ENCODE measurements around the gene CAST.

Gene CAST

GRCh38 chr5:96648023-96648422 is 14.2 kb upstream of the CAST start:
- no peak for DNase-seq

DNA sequence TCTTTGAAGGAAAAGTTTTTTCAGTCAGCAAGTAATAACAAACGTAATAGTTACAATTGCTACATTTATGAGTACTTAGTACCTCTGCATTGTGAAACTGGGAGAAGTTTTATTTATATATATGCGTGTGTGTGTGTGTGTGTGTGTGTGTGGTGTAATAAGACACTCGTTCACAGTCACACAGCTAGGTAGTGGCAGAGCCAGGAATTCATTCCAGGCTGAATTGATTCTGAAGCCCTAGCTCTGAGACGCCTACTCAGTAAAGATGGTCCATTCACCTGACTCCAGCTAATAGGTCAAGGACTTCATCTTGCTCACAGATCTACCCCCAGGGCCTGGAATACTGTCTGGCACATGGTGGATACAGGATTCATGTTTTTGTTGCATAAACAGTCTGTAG is 13.6 kb upstream of the CAST start:
- DNase-seq: no peak

DNA sequence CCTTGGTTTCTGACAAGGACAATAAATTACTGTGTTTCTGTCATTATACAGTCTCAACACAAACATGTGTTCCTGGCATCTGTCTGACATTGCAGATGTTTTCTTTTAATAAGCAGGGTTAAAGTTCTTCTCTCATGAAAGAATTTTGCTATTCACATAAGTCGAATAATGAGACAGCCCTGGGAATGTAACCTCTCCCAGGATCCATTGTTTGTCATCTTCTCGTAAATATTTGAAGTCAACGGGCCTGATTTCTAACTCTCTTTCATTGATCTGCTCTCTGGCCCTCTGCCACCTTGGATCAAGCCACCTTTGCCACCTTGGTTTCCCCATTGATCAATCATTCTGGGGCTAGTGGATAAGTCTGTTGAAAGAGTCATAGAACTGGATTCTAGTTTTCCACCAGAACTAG is 12.9 kb upstream of the CAST start:
- DNase-seq: no peak

DNA sequence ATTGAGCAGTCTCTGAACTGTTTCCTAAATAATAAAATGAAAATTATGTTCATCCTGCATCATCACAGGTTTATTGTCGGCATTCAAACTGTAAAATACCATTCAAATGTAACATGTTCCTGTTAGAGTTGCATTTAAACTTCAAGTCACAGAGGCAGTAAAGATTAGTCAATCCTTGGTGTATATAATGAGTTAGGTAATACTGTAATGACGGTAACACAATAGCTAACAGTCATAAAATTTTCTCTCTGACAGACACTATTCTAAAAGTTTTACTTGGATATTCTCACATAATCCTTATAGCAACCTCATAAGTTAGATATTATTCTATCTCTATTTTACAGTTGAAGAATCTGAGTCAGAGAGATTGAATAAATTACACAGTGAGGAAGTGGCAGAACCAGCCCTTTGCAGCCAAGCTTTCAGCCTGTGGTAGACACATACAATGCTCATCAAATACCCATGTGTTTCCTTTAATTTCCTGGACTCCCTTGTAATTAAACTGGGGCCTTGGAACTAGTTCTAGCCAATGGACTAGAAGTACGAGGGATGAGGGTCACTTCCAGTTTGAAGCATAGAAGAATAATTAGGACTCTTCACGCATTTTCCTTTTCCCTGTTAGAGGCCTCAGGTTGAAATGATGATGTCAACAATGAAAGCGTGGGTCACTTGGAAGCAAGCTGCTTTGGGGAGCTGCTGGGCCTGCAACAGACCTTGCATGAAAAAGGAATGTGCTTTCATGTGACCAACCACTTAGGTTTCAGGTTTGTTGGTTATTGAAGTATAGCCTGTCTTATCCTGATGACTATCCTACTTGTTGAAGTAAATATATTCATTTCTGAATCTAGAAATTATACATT is 12.3 kb upstream of the CAST start:
- DNase-seq: no peak

GRCh38 chr5:96651047-96651446 is 11.1 kb upstream of the CAST start:
- no peak for DNase-seq

- DNase-seq: no peak
Measured at GRCh38 chr5:96651948-96652753, 10.0 kb upstream of the CAST start.

DNA sequence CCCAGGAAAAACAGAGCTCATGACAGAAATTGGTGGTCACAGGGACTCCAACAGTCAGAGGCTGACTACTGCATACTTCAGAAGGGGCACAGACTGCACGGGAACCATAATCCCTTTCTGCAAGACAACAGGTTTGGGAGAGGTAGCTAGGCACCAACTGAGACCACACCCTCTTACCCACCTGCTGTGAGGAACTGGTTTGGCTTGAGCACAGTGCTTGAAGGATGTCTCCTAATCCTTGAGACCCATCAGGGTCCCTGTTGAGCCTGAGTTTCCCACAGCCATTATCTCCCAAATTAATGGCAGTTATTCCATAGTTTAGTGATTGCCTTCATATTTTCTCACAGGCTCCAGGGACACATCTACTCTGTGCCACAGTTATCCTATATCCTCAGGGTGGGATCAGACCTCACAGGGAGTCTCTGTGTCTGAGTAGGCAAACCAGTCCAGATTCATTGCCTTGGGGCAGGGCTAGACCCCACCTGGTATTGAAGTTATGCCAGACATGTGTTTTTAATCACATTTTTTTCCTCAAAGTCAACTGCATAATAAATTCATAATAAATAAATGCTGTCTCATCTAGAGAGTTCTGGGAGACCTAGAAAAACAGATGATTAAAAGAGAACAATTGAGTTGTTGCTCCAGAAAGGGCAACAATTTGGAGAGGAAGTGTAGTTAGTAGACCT is 9.3 kb upstream of the CAST start:
- DNase-seq: no peak

- DNase-seq: no peak
Measured at GRCh38 chr5:96654209-96654608, 8.0 kb upstream of the CAST start.

DNA sequence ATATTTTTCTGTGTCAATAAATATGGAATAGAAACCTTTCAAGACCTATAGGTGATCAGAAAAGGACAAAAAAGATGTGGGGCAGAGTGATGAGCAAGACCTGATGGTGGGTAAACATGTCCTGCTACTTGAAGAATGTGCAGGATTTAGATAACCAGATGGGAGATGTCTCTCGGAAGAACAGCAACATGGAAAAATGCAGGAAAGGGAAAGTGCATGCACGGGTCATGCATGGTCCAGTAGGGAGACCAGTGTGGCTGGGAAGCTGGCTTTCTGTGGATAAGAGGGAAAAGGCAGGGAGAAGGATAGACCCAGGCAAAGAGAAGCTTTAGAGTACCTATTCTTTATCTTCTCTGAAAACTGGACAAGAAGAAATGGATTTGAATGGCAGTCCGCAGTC is 7.1 kb upstream of the CAST start:
- no peak for DNase-seq

DNA sequence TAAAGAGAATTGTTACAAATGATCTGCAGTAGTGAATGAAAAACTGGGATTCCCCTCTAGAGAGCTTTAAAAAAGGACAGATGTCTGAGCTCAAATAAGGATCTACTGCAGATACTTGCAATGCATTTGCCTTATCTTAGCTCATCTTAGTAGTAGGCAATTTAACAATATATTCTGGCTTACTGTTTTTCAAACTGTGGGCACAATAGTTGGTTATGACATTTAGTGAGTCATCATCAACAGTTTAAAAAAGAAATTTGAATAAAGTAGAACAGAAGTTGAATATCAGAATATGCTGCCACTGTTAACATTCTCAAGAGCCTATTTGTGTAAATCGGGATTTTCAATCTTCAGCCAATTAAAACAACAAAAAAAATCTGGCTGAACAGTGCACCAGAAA is 6.7 kb upstream of the CAST start:
- no peak for DNase-seq

GRCh38 chr5:96657068-96657467 is 5.1 kb upstream of the CAST start:
- DNase-seq: no peak

DNA sequence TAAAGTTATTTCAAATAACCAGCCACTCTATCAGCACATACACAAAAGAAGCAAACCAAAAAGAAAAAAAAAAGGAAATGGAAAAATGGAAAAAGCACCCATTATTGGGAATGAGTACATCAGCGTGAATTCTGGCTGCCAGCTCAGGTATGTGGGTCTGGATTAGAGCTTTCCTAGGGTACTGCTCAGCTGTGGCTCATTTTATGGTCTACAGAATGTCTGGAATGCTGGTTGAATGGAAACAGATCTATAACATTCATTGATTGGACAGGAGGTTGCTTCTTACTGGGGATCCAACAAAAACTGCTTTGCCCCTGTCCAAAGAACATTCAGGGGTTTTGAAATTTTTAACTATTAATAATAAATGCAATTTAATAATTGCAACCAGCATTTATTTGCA is 3.9 kb upstream of the CAST start:
- no peak for DNase-seq

- no peak for DNase-seq
Measured at GRCh38 chr5:96659170-96659569, 3.0 kb upstream of the CAST start.

- DNase-seq: no peak
Measured at GRCh38 chr5:96660971-96661854, 963 bp upstream of the CAST start.

DNA sequence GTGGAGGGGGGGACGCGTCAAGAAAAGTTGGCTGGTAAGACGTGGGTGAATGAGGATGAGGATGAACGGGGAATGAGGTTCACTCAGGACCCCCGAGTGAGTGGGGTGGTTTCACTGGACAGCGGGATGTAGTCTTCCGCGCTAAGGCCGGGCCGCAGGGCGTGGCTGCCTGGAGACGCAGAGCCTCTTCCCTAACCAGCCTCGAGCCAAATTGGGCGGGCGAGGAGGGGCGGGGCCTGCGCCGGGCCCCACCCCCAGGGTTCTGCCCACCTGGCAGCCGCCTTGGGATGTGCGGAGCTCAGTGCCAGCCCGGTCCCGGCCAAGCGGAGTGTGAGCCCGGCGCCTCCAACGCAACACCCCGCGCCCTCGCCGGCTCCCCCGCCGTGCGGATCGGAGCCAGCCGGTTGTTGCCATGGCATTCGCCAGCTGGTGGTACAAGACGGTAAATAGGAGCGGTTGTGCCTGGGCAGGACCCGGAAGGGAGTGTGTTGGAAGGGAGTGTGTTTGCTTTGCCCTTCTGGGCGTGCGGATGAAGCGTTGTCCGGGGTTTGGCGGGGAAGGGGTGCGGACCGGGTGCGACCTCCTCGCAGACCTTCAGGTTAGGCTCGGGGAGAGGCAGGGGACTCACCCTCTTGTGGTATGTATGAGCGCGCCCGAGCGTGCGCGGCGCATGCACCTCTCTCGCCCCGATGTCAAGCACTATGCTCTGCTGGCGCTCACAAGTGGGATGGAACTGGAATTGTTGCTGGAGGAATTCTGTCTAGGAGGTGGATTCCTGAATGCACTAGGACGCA is 746 bp downstream of the CAST start:
- peak; percentile 75 for DNase-seq

- no peak for DNase-seq
Measured at GRCh38 chr5:96663608-96664007, 1.4 kb downstream of the CAST start.

DNA sequence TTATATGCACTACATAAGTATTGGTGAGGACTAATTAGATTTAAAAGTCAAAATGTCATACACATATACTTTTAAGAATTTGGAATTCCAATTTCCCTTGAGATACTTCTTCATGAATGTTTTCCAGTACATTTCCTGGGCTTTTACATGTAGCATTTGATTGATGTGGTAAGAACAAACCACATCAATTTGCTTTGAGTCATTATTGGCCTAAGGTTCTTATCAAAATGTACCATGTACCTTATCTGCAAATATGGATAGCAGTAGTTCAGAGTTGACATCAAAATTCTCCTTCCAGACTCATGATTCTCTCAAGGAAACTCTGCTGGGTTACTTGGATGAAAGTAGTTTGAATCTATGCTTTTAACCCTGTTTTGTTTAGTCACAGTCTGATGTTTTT is 2.5 kb downstream of the CAST start:
- DNase-seq: no peak

- no peak for DNase-seq
Measured at GRCh38 chr5:96668725-96669124, 6.5 kb downstream of the CAST start.

DNA sequence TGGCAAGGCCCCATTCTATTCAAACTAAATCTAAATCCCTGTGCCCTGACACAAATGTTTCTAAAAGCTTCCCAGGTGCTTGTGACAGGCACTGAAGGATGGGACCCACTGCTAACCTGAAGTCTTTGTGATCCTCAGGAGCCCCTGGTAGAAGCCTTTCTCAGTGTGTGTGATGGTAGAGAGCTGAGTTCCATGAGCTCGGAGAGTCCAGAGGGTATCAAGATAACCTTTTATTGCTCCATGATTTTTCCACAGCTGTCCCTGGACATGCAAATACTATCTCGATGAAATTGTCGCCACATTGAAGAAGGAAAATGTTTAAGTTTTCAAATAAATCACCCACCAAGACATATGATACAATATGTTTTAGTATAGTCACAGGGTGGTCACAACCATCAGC is 7.7 kb downstream of the CAST start:
- DNase-seq: no peak

GRCh38 chr5:96671441-96671840 is 9.3 kb downstream of the CAST start:
- DNase-seq: no peak

DNA sequence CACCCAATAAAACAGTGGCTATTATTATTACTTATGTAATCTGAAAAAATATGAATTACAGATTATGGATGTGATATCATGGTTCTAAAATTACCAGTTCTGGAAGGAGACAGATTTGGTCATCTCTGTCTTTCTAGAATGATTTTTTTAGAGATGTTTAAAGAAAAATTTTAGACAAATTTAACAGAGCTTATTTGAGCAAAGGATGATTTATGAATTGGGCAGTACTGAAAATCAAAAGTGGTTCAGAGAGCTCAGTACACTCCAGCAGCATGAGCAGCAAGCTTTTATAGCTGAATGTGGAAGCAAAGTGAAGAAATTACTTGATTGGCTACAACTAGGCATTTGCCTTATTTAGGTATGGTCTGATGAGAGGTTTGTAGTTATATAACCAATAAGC is 11.0 kb downstream of the CAST start:
- no peak for DNase-seq

DNA sequence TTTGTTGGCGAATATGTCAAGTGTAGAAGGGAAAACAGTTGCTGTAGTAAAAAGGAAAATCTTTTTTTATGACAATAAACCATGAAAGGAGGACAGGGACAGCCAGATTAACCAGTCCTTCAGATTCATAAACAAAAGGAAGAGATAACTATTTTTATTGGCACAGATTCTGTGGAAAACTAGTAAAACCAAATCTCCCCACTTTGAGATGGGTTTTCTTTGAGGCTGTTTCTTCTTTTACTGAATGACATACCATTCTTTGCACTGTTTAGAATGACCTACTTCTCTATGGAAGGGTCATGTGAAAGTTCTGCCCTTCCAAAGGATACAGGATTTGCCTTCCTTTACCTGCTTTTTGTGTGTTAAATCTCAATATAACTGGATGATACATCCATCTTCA is 13.7 kb downstream of the CAST start:
- DNase-seq: no peak

All from SHP77 treated with DMSO at 0.1 percent for 48 hours (cell line).